ENCODE measurements around the gene CALML4.

Gene CALML4

GRCh38 chr15:68158046-68158628, 47.0 kb downstream of the CALML4 start:
- Mint-ChIP-seq H3K27me3 (no peaks in the 10 kb centered on the region), H3K27ac (no peak overlapping the region), H3K36me3 (peaks cover 40% of the 10 kb centered on the region), H3K4me1 (no peaks in the 10 kb centered on the region), H3K4me3 (no peak overlapping the region), H3K9me3 (no peaks in the 10 kb centered on the region)
- no peak for ATAC-seq

- Mint-ChIP-seq H3K9me3 (no peaks in the 10 kb centered on the region), H3K36me3 (peaks cover 39% of the 10 kb centered on the region), H3K27ac (no peak overlapping the region), H3K4me1 (peaks cover 5% of the 10 kb centered on the region), H3K27me3 (no peaks in the 10 kb centered on the region), H3K4me3 (no peak overlapping the region)
- no peak for ATAC-seq
Measured at GRCh38 chr15:68157074-68157473, 48.1 kb downstream of the CALML4 start.

- H3K4me1 Mint-ChIP-seq: peaks cover 5% of the 10 kb centered on the region
- H3K36me3 Mint-ChIP-seq: peaks cover 28% of the 10 kb centered on the region
- no peak overlapping the region for H3K4me3 Mint-ChIP-seq
- no peak for ATAC-seq
- no peak overlapping the region for H3K27ac Mint-ChIP-seq
- no peaks in the 10 kb centered on the region for H3K27me3 Mint-ChIP-seq
- no peaks in the 10 kb centered on the region for H3K9me3 Mint-ChIP-seq
Measured at GRCh38 chr15:68154923-68155559, 50.1 kb downstream of the CALML4 start.

- Mint-ChIP-seq H3K27ac (peak overlapping the region; percentile 3), H3K36me3 (peaks cover 41% of the 10 kb centered on the region), H3K4me1 (peaks cover 5% of the 10 kb centered on the region), H3K27me3 (no peaks in the 10 kb centered on the region), H3K9me3 (no peaks in the 10 kb centered on the region), H3K4me3 (no peak overlapping the region)
- no peak for ATAC-seq
Measured at GRCh38 chr15:68152342-68152741, 52.8 kb downstream of the CALML4 start.

- Mint-ChIP-seq H3K27me3 (no peaks in the 10 kb centered on the region), H3K36me3 (peaks cover 49% of the 10 kb centered on the region), H3K4me3 (no peak overlapping the region), H3K4me1 (peaks cover 5% of the 10 kb centered on the region), H3K9me3 (no peaks in the 10 kb centered on the region), H3K27ac (no peak overlapping the region)
- no peak for ATAC-seq
Measured at GRCh38 chr15:68151277-68151676, 53.9 kb downstream of the CALML4 start.

- ATAC-seq: no peak
- H3K27me3 Mint-ChIP-seq: no peaks in the 10 kb centered on the region
- H3K4me1 Mint-ChIP-seq: peaks cover 5% of the 10 kb centered on the region
- H3K27ac Mint-ChIP-seq: no peak overlapping the region
- H3K9me3 Mint-ChIP-seq: no peaks in the 10 kb centered on the region
- H3K36me3 Mint-ChIP-seq: peaks cover 55% of the 10 kb centered on the region
- H3K4me3 Mint-ChIP-seq: no peak overlapping the region
Measured at GRCh38 chr15:68150187-68150586, 54.9 kb downstream of the CALML4 start.

- Mint-ChIP-seq H3K9me3 (no peaks in the 10 kb centered on the region), H3K27me3 (no peaks in the 10 kb centered on the region), H3K4me3 (no peak overlapping the region), H3K4me1 (peaks cover 5% of the 10 kb centered on the region), H3K27ac (no peak overlapping the region), H3K36me3 (peaks cover 45% of the 10 kb centered on the region)
- ATAC-seq: no peak
Measured at GRCh38 chr15:68149059-68149458, 56.1 kb downstream of the CALML4 start.

- Mint-ChIP-seq H3K4me3 (no peak overlapping the region), H3K9me3 (no peaks in the 10 kb centered on the region), H3K4me1 (peaks cover 5% of the 10 kb centered on the region), H3K27me3 (no peaks in the 10 kb centered on the region), H3K27ac (no peak overlapping the region), H3K36me3 (peaks cover 42% of the 10 kb centered on the region)
- ATAC-seq: no peak
Measured at GRCh38 chr15:68148039-68148438, 57.1 kb downstream of the CALML4 start.

GRCh38 chr15:68145706-68146105, 59.4 kb downstream of the CALML4 start:
- Mint-ChIP-seq H3K27ac (no peak overlapping the region), H3K9me3 (no peaks in the 10 kb centered on the region), H3K36me3 (peaks cover 32% of the 10 kb centered on the region), H3K4me3 (no peak overlapping the region), H3K27me3 (no peaks in the 10 kb centered on the region), H3K4me1 (no peaks in the 10 kb centered on the region)
- ATAC-seq: no peak

- Mint-ChIP-seq H3K27ac (no peak overlapping the region), H3K9me3 (no peaks in the 10 kb centered on the region), H3K27me3 (no peaks in the 10 kb centered on the region), H3K4me3 (no peak overlapping the region), H3K36me3 (peaks cover 28% of the 10 kb centered on the region), H3K4me1 (peaks cover 4% of the 10 kb centered on the region)
- ATAC-seq: no peak
Measured at GRCh38 chr15:68143785-68144184, 61.3 kb downstream of the CALML4 start.

GRCh38 chr15:68143129-68143528, 62.0 kb downstream of the CALML4 start:
- peaks cover 28% of the 10 kb centered on the region for H3K36me3 Mint-ChIP-seq
- no peaks in the 10 kb centered on the region for H3K9me3 Mint-ChIP-seq
- no peak overlapping the region for H3K4me3 Mint-ChIP-seq
- no peak for ATAC-seq
- peaks cover 8% of the 10 kb centered on the region for H3K4me1 Mint-ChIP-seq
- H3K27me3 Mint-ChIP-seq: no peaks in the 10 kb centered on the region
- no peak overlapping the region for H3K27ac Mint-ChIP-seq

All from stimulated activated memory B cell treated with anti-CD40 and anti-IgM and Interleukin-4, amounts not matched to agents 10 μg/mL and 1 μg/mL and 100 μg/mL, for 72 hours (primary cell).